ENCODE results near the gene UBASH3A.

DNA sequence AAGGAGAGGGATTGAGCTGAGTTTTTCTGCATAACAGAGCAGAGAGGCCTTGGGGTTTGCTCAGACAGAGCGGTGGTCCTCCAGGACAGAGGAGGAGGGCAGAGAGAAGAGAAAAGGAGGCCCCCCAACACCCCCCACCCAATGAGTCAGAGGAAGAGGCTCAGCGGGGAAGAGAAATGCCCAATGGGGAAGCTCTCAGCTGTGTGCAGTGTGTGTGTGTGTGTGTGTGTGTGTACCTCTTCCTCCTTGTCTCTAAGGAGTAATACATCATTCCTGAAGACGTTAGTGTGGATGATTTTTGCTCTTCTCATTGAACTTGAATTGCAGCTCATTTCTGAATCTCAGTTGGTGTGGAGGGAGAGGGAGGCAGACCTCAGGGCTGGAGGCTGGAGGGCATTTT, 16.5 kb upstream of the UBASH3A start:
- TF ChIP-seq, protein P1, sequence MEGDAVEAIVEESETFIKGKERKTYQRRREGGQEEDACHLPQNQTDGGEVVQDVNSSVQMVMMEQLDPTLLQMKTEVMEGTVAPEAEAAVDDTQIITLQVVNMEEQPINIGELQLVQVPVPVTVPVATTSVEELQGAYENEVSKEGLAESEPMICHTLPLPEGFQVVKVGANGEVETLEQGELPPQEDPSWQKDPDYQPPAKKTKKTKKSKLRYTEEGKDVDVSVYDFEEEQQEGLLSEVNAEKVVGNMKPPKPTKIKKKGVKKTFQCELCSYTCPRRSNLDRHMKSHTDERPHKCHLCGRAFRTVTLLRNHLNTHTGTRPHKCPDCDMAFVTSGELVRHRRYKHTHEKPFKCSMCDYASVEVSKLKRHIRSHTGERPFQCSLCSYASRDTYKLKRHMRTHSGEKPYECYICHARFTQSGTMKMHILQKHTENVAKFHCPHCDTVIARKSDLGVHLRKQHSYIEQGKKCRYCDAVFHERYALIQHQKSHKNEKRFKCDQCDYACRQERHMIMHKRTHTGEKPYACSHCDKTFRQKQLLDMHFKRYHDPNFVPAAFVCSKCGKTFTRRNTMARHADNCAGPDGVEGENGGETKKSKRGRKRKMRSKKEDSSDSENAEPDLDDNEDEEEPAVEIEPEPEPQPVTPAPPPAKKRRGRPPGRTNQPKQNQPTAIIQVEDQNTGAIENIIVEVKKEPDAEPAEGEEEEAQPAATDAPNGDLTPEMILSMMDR (IDR thresholded peaks at IDR 0.05) = no peak
- TF ChIP-seq EZH2 (IDR thresholded peaks at IDR 0.05; ENCODE audit: borderline replicate concordance, insufficient read depth, low read depth, low read length, poor library complexity, severe bottlenecking) = no peak

Data from B cell (primary cell).